Thymus (tissue), 14 donors: ENCODE results near the gene SRP19. TPM values are rescaled to one million over a fixed set of nuclear protein-coding genes. Genes with fewer than 3 reads are reported as not detected.

ENCODE experiments used
- DNase-seq, 9 donors: peaks; one replicate each; pipeline ENCODE4 v3.0.0-alpha.2; 2013; ENCODE audit warnings: low spot score in 9 of 9, low read depth in 6 of 9, missing footprints in 1 of 9
- H3K27ac ChIP-seq, 2 donors: one replicate each; pipeline ENCODE4 v1.5.1; 2013; ENCODE audit warnings: control low read depth in 1 of 2, low read depth in 1 of 2, low read length in 1 of 2, mild to moderate bottlenecking in 1 of 2, moderate library complexity in 1 of 2
- H3K27me3 ChIP-seq, 2 donors: one replicate each; pipeline ENCODE4 v1.5.1; 2013; ENCODE audit warnings: low read length in 1 of 2; ENCODE audit not compliant: control insufficient read depth in 2 of 2, insufficient read depth in 1 of 2
- H3K36me3 ChIP-seq, 2 donors: one replicate each; pipeline ENCODE4 v1.5.1; 2013; ENCODE audit warnings: low read length in 1 of 2, mild to moderate bottlenecking in 1 of 2, moderate library complexity in 1 of 2; ENCODE audit not compliant: control insufficient read depth in 2 of 2, insufficient read depth in 2 of 2
- H3K4me1 ChIP-seq, 2 donors: one replicate each; pipeline ENCODE4 v1.5.1; 2013; ENCODE audit warnings: low read length in 2 of 2; ENCODE audit not compliant: control insufficient read depth in 2 of 2, insufficient read depth in 2 of 2
- H3K4me3 ChIP-seq, 2 donors: one replicate each; pipeline ENCODE4 v1.5.1; 2013; ENCODE audit warnings: low read length in 2 of 2, control low read depth in 1 of 2, mild to moderate bottlenecking in 1 of 2
- H3K9me3 ChIP-seq, 2 donors: one replicate each; pipeline ENCODE4 v1.5.1; 2013; ENCODE audit warnings: low read length in 1 of 2, mild to moderate bottlenecking in 1 of 2; ENCODE audit not compliant: control insufficient read depth in 2 of 2, insufficient read depth in 1 of 2
- WGBS: extraction: QIAGEN DNeasy Blood & Tissue Kit; methylation state at CpG from one replicate; pipeline ENCODE4 v1.1.7; 2013; 5-methylcytosine and 5-hydroxymethylcytosine counted together
- long read RNA-seq, 10 donors: transcript quantifications; one replicate each; lab custom pipeline, GENCODE V29; 2026
- polyA plus RNA-seq: library from polyadenylated mRNA; stranded (reverse); fragments of 200-250 nt; gene quantifications from one replicate; pipeline ENCODE4 v1.2.3, GENCODE V29; 2013
- total RNA-seq: library from RNA; stranded (reverse); fragments of 120-200 nt; gene quantifications from one replicate; pipeline ENCODE4 v1.2.4, GENCODE V29; 2013
- donor health status: healthy.

Gene SRP19
- total RNA-seq (86.5 TPM), polyA plus RNA-seq (165 TPM)
- long read RNA-seq, donor 1, transcript SRP19-206 (5 exons, 2,841 nt): major isoform, 6 of 20 reads
- long read RNA-seq, donor 1, partial matches to known transcripts: 12 of 20 reads
- long read RNA-seq, donor 1, other reads (novel, unspliced or antisense): 0 of 20 reads
- long read RNA-seq, donor 2: 0 reads
- long read RNA-seq, donor 3, transcript SRP19-206 (5 exons, 2,841 nt): major isoform, 57 of 81 reads
- long read RNA-seq, donor 3, transcript SRP19-201 (5 exons, 937 nt): minor isoform, 7 of 81 reads
- long read RNA-seq, donor 3, transcript SRP19-205 (2 exons, 473 nt): minor isoform, 8 of 81 reads
- long read RNA-seq, donor 3, partial matches to known transcripts: 0 of 81 reads
- long read RNA-seq, donor 3, other reads (novel, unspliced or antisense): 0 of 81 reads
- long read RNA-seq, donor 4, transcript SRP19-206 (5 exons, 2,841 nt): major isoform, 19 of 100 reads
- long read RNA-seq, donor 4, transcript SRP19-205 (2 exons, 473 nt): minor isoform, 5 of 100 reads
- long read RNA-seq, donor 4, partial matches to known transcripts: 28 of 100 reads
- long read RNA-seq, donor 4, other reads (novel, unspliced or antisense): 43 of 100 reads
- long read RNA-seq, donor 5, transcript SRP19-201 (5 exons, 937 nt): minor isoform, 7 of 101 reads
- long read RNA-seq, donor 5, transcript SRP19-205 (2 exons, 473 nt): minor isoform, 11 of 101 reads
- long read RNA-seq, donor 5, transcript SRP19-203 (4 exons, 833 nt): minor isoform, 7 of 101 reads
- long read RNA-seq, donor 5, transcript SRP19-206 (5 exons, 2,841 nt): major isoform, 65 of 101 reads
- long read RNA-seq, donor 5, partial matches to known transcripts: 5 of 101 reads
- long read RNA-seq, donor 5, other reads (novel, unspliced or antisense): 0 of 101 reads
- long read RNA-seq, donor 6, transcript SRP19-206 (5 exons, 2,841 nt): major isoform, 20 of 27 reads
- long read RNA-seq, donor 6, partial matches to known transcripts: 0 of 27 reads
- long read RNA-seq, donor 6, other reads (novel, unspliced or antisense): 0 of 27 reads
- long read RNA-seq, donor 7, transcript SRP19-205 (2 exons, 473 nt): minor isoform, 5 of 61 reads
- long read RNA-seq, donor 7, transcript SRP19-206 (5 exons, 2,841 nt): major isoform, 43 of 61 reads
- long read RNA-seq, donor 7, partial matches to known transcripts: 9 of 61 reads
- long read RNA-seq, donor 7, other reads (novel, unspliced or antisense): 0 of 61 reads
- long read RNA-seq, donor 8, transcript SRP19-206 (5 exons, 2,841 nt): major isoform, 14 of 43 reads
- long read RNA-seq, donor 8, partial matches to known transcripts: 25 of 43 reads
- long read RNA-seq, donor 8, other reads (novel, unspliced or antisense): 0 of 43 reads
- long read RNA-seq, donor 9, transcript SRP19-206 (5 exons, 2,841 nt): major isoform, 9 of 15 reads
- long read RNA-seq, donor 9, partial matches to known transcripts: 0 of 15 reads
- long read RNA-seq, donor 9, other reads (novel, unspliced or antisense): 0 of 15 reads
- long read RNA-seq, donor 10, transcript SRP19-206 (5 exons, 2,841 nt): major isoform, 33 of 47 reads
- long read RNA-seq, donor 10, transcript SRP19-205 (2 exons, 473 nt): minor isoform, 8 of 47 reads
- long read RNA-seq, donor 10, partial matches to known transcripts: 0 of 47 reads
- long read RNA-seq, donor 10, other reads (novel, unspliced or antisense): 0 of 47 reads

- peak; percentile 88 to 97 (median 93) for DNase-seq
- 2% methylated on average over 47 of the region's 47 CpGs for WGBS
- Histone ChIP-seq H3K27ac (peak within 1 kb of the TSS; percentile 85 to 88), H3K9me3 (no peaks in the 10 kb centered on the region), H3K4me1 (peaks cover 6 to 14% of the 10 kb centered on the region in 2 donors), H3K27me3 (no peaks in the 10 kb centered on the region), H3K36me3 (peaks cover 8 to 25% of the 10 kb centered on the region in 2 donors), H3K4me3 (peak within 1 kb of the TSS; percentile 78 to 92)
These were observed at the start of gene SRP19 for GRCh38 chr5:112860929-112861637. Gene SRP19 (plus strand): TSS chr5:112861287. CDS start chr5:112861377, 90 bp downstream.

- Histone ChIP-seq H3K4me3 (no peak overlapping the region), H3K9me3 (no peaks in the 10 kb centered on the region), H3K27ac (no peak overlapping the region), H3K36me3 (peaks cover 5 to 20% of the 10 kb centered on the region in 2 donors), H3K4me1 (no peaks in the 10 kb centered on the region), H3K27me3 (no peaks in the 10 kb centered on the region)
- 95% methylated on average over 1 of the region's 1 CpG for WGBS
- DNase-seq: no peak
These were observed 48.5 kb upstream of the SRP19 start for GRCh38 chr5:112812549-112812948.

- no peaks in the 10 kb centered on the region for H3K9me3 ChIP-seq
- no peaks in the 10 kb centered on the region for H3K4me1 ChIP-seq
- H3K27ac ChIP-seq: no peak overlapping the region
- peaks cover 15 to 39% of the 10 kb centered on the region in 2 donors for H3K36me3 ChIP-seq
- no peaks in the 10 kb centered on the region for H3K27me3 ChIP-seq
- 99% methylated on average over 1 of the region's 1 CpG for WGBS
- H3K4me3 ChIP-seq: no peak overlapping the region
- DNase-seq: no peak
These were observed 40.8 kb upstream of the SRP19 start for GRCh38 chr5:112820246-112820645.

GRCh38 chr5:112822456-112822855 lies 38.6 kb upstream of the SRP19 start:
- DNase-seq: no peak
- H3K27me3 ChIP-seq: no peaks in the 10 kb centered on the region
- H3K9me3 ChIP-seq: no peaks in the 10 kb centered on the region
- H3K27ac ChIP-seq: no peak overlapping the region
- WGBS: 73% methylated on average over 4 of the region's 4 CpGs
- H3K4me3 ChIP-seq: no peak overlapping the region
- H3K4me1 ChIP-seq: no peaks in the 10 kb centered on the region
- peaks cover 15 to 34% of the 10 kb centered on the region in 2 donors for H3K36me3 ChIP-seq

- DNase-seq: no peak
- Histone ChIP-seq H3K9me3 (no peaks in the 10 kb centered on the region), H3K27me3 (no peaks in the 10 kb centered on the region), H3K4me1 (no peaks in the 10 kb centered on the region), H3K4me3 (no peak overlapping the region), H3K27ac (no peak overlapping the region), H3K36me3 (peaks cover 19 to 39% of the 10 kb centered on the region in 2 donors)
- WGBS: 99% methylated on average over 2 of the region's 2 CpGs
These were observed 37.9 kb upstream of the SRP19 start for GRCh38 chr5:112823181-112823580.

- no peak for DNase-seq
- no peak overlapping the region for H3K27ac ChIP-seq
- peaks cover 19 to 43% of the 10 kb centered on the region in 2 donors for H3K36me3 ChIP-seq
- no peaks in the 10 kb centered on the region for H3K9me3 ChIP-seq
- over 99% methylated on average over 2 of the region's 2 CpGs for WGBS
- H3K4me3 ChIP-seq: no peak overlapping the region
- H3K4me1 ChIP-seq: no peaks in the 10 kb centered on the region
- H3K27me3 ChIP-seq: no peaks in the 10 kb centered on the region
These were observed 37.4 kb upstream of the SRP19 start for GRCh38 chr5:112823656-112824055.

GRCh38 chr5:112824197-112824596 lies 36.9 kb upstream of the SRP19 start:
- Histone ChIP-seq H3K4me3 (no peak overlapping the region), H3K27ac (no peak overlapping the region), H3K36me3 (peaks cover 15 to 44% of the 10 kb centered on the region in 2 donors), H3K27me3 (no peaks in the 10 kb centered on the region), H3K9me3 (no peaks in the 10 kb centered on the region), H3K4me1 (no peaks in the 10 kb centered on the region)
- no peak for DNase-seq

- no peaks in the 10 kb centered on the region for H3K4me1 ChIP-seq
- H3K27me3 ChIP-seq: no peaks in the 10 kb centered on the region
- H3K9me3 ChIP-seq: no peaks in the 10 kb centered on the region
- H3K27ac ChIP-seq: no peak overlapping the region
- H3K4me3 ChIP-seq: no peak overlapping the region
- no peak for DNase-seq
- WGBS: 96% methylated on average over 2 of the region's 2 CpGs
- H3K36me3 ChIP-seq: peaks cover 9 to 37% of the 10 kb centered on the region in 2 donors
These were observed 30.7 kb upstream of the SRP19 start for GRCh38 chr5:112830378-112830777.
